ENCODE measurements around the gene CST5.

CST5 gene

GRCh38 chr20:23835716-23836115 is 43.8 kb downstream of the CST5 start:
- TF ChIP-seq SIN3A (IDR thresholded peaks at IDR 0.05; ENCODE audit: borderline replicate concordance, insufficient read depth, low read length) (no peak), REST (IDR thresholded peaks at IDR 0.05; ENCODE audit: insufficient read depth in 1 of 2, low read depth in 2 of 2, low read length in 2 of 2) (no peak), TAF1 (IDR thresholded peaks at IDR 0.05; ENCODE audit: borderline replicate concordance, insufficient read depth, low read length) (no peak), FOXP2 (optimal IDR thresholded peaks at IDR 0.05; ENCODE audit: borderline replicate concordance, extremely low read depth, extremely low read length, insufficient read depth) (no peak), POLR2AphosphoS5 (IDR thresholded peaks at IDR 0.05; ENCODE audit: low read depth, low read length) (no peak)

GRCh38 chr20:23832775-23833513 is 46.6 kb downstream of the CST5 start:
- TF ChIP-seq FOXP2 (optimal IDR thresholded peaks at IDR 0.05; ENCODE audit: borderline replicate concordance, extremely low read depth, extremely low read length, insufficient read depth) = no peak
- no peak for TF ChIP-seq POLR2AphosphoS5 (IDR thresholded peaks at IDR 0.05; ENCODE audit: low read depth, low read length)
- no peak for TF ChIP-seq REST (IDR thresholded peaks at IDR 0.05; ENCODE audit: insufficient read depth in 1 of 2, low read depth in 2 of 2, low read length in 2 of 2)
- TF ChIP-seq SIN3A (IDR thresholded peaks at IDR 0.05; ENCODE audit: borderline replicate concordance, insufficient read depth, low read length) = no peak
- no peak for TF ChIP-seq TAF1 (IDR thresholded peaks at IDR 0.05; ENCODE audit: borderline replicate concordance, insufficient read depth, low read length)

DNA sequence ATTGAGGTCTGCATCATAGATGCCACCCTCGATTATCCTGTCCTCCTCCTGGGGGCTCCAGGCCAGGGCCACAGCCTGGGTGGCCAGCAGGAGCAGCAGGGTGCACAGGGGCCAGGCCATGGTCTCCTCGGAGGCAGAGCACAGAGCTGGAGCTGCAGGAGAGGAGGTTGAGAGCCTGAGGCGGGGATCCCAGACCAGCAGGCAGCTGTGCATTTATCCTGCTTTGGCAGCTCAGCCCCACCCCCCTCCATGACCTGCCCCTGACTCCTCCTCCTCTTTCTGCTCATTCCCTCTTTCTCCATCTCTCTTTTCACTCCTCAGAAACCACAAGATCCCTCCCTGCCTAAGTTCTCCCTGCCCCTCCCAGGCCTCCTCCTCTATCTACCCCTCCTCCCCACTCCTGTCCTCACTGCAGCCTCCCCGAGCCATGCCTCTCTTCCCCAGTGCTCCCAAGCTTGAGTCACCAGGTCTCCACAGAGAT is 53.0 kb downstream of the CST5 start, which contains the start of gene CST2:
TSS of gene CST2 (minus strand) at position 189 of the 481 bp plus-strand sequence. CDS start at position 120, 69 bp downstream.
- TF ChIP-seq POLR2AphosphoS5 (IDR thresholded peaks at IDR 0.05; ENCODE audit: low read depth, low read length) (no peak), REST (IDR thresholded peaks at IDR 0.05; ENCODE audit: insufficient read depth in 1 of 2, low read depth in 2 of 2, low read length in 2 of 2) (no peak), FOXP2 (optimal IDR thresholded peaks at IDR 0.05; ENCODE audit: borderline replicate concordance, extremely low read depth, extremely low read length, insufficient read depth) (no peak), SIN3A (IDR thresholded peaks at IDR 0.05; ENCODE audit: borderline replicate concordance, insufficient read depth, low read length) (no peak), TAF1 (IDR thresholded peaks at IDR 0.05; ENCODE audit: borderline replicate concordance, insufficient read depth, low read length) (no peak)

Data from PFSK-1 (cell line).